ENCODE results near the gene FHOD3.

- no peak for TF ChIP-seq GATA2 (IDR thresholded peaks at IDR 0.05; ENCODE audit: low read depth, low read length)
- TF ChIP-seq GATA3 (IDR thresholded peaks at IDR 0.05; ENCODE audit: low read depth, low read length): no peak
Observed at GRCh38 chr18:36368889-36369288, 71.4 kb downstream of the FHOD3 start.

Measured in SH-SY5Y (cell line).